HS-5 (cell line): ENCODE results near the gene PRKCE.

ENCODE experiments used
- DNase-seq: peaks from one replicate; pipeline ENCODE4 v3.0.0-alpha.2; 2012; ENCODE audit warnings: low read depth

Gene PRKCE

GRCh38 chr2:45651415-45652089, at the start of gene PRKCE:
TSS of gene PRKCE (plus strand) at chr2:45651675.
- no peak for DNase-seq

- no peak for DNase-seq
Observed at GRCh38 chr2:45602624-45603023, 48.9 kb upstream of the PRKCE start.

DNA sequence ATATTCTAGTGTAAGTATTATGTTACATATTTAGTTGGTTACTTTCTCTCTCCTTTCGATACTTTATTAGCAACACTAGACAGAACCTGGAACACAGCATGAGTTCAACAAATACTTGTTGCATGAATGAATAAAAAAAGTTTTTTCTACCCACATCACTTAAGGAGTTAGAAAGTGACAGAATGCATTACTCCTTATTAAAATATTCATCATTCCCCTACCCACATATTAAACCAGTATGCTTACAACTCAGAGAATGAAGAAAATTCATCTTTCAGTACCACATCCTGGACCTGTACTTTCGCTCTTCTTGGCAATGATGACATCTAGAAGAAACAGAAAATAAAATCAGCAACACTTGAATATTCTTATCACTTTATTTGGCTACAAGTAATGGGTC, 46.4 kb upstream of the PRKCE start:
- no peak for DNase-seq

DNA sequence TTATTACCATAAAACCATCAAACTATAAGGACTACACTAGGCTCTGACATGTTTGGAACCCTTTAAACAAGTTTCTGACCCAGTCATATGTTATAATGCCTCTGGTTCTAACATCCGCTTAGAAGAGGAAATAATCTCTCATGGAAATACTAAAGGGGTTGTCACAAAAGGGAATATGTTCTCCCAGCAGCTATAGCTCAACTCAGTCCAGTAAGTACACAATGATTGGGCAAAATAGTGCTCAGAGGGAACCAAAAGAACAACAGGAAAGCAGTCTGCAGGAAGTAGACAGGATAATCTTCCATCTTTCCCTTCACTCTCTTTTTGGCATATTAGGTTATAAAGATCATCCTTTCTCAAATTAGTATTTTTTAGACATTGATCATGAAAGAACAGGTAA, 44.7 kb upstream of the PRKCE start:
- DNase-seq = no peak

- no peak for DNase-seq
Observed at GRCh38 chr2:45607701-45608100, 43.8 kb upstream of the PRKCE start.

- peak; percentile 39 for DNase-seq
Observed at GRCh38 chr2:45610281-45611019, 41.0 kb upstream of the PRKCE start.

DNA sequence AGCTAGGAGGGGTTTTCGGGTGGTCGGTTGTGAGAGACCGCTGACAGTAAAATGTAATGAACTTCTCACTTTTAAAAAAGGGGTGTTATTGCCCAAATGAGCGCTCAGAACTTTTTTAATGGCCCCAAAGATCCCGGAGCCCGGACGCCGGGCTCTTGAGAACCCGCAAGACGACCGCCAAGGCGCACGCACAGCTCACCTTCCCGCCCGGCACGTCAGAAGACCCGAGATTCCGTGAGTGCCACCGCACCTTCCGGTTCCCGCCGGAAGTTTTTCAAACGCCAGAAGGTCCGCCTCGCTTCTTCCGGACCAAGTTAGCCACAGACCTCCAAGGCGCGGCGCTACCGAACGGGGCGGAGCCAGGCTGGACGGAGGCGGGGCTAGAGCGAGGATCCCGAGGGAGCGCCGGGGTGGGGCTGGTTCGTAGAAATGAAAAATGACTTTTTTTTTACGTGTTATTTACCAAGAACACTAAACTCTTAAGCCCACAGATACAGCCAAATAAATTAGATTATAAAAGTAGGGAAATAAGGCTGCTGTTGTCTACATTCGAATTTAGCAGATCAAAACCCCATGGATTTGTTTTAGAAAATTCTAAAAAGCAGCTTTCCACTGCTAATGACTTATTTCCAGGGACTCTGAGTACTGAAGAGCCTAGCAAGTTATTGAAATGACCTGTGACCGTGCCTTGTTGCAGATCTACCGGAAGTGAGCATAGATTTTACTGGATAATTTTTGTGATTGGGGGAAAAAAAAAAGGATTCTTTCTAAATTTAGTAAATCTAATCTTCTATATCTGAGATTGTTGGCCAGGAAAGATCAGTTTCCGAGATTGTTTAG, 40.2 kb upstream of the PRKCE start, which contains the start of gene SRBD1:
TSS of gene SRBD1 (minus strand) at position 248 of the 840 bp plus-strand sequence. CDS start 5,826 bp downstream, outside the sequence.
- DNase-seq = peak; percentile 83

DNA sequence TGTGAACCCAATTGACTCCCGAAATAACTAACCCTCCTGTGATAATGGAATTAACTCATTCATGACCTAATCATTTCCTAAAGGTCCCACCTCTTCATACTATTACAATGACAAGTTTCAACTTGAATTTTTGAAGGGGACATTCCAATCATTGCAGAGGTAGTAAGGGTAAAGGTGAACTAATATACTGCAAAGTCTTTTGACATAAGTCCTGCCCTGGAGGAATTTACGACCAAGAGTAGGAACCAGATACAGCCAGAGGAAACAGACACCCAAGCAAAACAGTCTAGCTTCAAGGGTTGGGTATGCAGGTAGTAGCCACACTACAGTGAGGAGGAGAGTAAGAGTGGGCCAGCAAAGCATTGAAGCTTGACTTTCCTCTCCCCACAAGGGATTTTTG, 39.2 kb upstream of the PRKCE start:
- no peak for DNase-seq

GRCh38 chr2:45612731-45613130, 38.7 kb upstream of the PRKCE start:
- DNase-seq = no peak

GRCh38 chr2:45614330-45614729, 37.1 kb upstream of the PRKCE start:
- DNase-seq = no peak

DNA sequence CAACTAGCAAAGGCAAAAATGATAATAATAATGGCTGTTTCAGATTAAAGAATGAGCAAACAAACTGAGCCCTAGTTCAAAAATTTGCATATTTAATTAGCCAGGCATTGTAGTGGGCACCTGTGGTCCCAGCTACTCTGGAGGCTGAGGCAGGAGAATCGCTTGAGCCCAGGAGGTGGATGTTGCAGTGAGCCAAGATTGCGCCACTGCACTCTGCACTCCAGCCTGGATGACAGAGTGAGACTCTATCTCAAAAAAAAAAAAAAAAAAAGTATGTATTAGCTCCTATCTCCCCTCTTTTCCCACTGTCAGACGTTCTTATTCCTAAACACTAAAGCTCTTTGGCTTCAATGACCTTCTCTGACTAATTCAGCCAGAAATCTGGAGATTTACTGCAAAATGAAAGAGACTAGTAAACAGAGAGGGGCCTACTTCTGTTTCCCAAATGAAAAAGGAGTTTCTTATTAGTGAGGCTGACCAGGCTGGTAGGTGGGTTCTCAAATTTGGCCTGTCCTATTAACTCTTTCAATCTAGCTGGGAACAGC, 36.5 kb upstream of the PRKCE start:
- no peak for DNase-seq

DNA sequence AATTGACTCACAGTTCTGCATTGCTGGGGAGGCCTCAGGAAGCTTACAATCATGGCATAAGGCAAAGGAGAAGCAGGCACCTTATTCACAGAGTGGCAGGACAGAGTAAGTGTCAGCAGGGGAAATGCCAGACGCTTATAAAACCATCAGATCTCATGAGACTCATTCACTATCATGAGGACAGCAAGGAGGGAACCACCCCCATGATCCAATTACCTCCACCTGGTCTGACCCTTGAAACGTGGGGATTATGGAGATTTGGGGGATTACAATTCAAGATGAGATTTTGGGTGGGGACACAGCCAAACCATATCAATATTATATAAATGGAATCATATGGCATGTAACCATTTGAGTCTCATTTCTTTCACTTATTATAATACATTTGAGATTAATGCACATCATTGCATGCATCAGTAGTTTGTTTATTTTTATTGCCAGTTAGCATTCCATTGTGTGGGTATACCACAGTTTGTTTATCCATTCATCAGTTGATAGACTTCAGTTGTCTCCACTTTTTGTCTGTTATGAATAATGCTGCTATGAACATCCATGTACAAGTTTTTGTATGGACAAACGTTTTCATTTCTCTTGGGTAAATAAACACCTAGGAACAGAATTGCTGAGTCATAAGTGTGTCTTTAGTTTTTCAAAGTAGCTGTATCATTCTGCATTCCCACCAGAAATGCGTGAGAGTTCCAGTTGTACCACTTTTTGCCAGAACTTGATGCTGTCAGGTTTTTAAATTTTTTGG, 34.6 kb upstream of the PRKCE start:
- no peak for DNase-seq

GRCh38 chr2:45617496-45617895, 34.0 kb upstream of the PRKCE start:
- DNase-seq = no peak

DNA sequence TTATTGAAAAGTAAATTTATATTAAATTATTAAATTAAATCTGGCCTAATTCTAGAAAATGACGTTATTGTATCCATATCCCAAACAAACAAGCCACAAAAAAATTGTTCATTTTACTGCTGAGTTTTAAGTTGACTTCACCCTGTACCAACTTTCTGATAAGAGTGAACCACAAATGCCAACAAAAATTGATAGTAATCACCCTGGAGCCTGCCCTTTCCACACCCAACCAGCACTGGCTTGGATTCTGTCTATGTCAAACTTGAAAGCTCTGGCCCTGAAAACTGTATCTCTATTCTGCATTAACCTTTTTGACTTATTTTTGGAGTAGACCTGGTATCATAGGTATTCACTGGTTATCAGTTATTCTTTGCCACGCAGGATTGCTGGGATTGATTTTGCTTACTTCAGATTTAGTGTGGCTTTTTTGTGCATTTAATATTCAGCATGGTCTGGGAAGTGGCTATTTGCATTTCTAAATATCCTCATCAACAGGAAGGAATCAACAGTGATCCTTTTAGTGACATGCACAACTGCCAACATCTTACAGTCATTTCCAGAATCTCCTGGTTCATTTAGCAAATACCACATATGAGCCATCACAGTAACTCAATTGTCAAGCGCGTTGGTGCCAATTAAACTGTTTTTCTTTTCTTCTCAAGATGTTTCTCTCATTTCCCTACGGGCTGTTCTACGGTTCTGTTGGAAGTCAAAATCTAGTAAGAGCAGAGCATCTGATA, 29.0 kb upstream of the PRKCE start:
- DNase-seq = no peak

DNA sequence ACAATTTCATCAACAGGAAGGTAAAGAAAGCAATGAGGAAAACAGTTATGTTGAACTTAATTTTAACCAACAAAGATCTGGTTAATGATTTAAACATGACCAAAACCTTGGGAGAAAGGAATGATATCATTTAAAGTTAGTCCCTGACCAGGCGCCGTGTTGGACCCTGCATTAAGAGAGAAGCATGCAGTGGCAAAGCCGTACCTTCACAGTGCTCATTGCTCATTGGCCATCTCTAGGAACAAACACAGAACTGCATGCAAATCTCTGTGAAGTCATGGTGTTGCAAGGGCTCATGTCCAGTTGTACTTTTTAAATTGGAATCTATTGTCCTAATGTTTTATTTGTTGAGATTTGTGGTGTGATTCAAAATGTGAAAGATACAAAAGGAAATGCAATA, 28.4 kb upstream of the PRKCE start:
- no peak for DNase-seq

DNA sequence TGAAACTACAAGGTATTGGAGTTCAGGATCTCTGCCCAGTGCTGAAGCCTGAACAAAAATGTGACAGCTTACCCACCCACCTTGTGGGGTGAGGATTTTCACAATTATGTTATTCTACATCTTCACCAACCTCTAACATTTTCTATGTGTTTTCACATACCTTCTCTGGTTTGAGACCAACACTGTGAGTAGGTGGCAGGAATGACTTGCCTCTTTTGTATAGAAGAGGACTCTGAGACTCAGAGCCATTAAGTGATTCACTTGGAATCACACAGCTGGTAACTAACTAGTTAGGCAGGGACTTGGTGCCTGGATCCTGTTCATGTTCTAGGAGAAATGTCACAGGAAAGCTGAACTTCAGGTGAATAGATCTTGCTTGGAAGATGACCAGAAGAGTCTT, 25.7 kb upstream of the PRKCE start:
- DNase-seq = no peak

- no peak for DNase-seq
Observed at GRCh38 chr2:45626387-45627221, 24.9 kb upstream of the PRKCE start.

GRCh38 chr2:45627911-45628310, 23.6 kb upstream of the PRKCE start:
- no peak for DNase-seq

- DNase-seq = no peak
Observed at GRCh38 chr2:45629971-45630370, 21.5 kb upstream of the PRKCE start.

DNA sequence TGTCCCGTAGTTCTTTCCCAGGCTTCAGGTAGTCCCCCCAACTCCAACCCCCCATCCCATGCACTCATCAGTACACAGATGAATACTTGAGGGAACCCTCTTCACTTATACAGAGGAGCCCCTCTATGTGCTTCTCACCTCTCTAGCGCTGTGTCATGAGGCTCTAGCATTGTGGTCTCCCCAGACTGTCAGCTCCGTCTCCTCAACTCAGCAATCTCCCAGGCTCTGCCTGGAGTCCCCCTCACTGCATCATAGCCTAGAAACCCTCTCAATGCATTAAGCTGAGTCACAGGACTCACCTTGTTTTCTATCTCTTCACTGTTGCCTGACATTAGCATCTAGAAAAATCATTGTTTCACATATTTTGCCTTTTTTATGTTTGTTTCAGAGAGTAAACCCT, 20.2 kb upstream of the PRKCE start:
- no peak for DNase-seq
